Ishikawa (cell line): ENCODE measurements around the gene NUP210.

Source experiments
- CEBPB ChIP-seq: IDR thresholded peaks from 2 replicates; pipeline ENCODE4 v1.6.1; 2012
- CREB1 ChIP-seq: IDR thresholded peaks from 2 replicates; pipeline ENCODE4 v1.6.1; 2012; ENCODE audit warnings: low read depth
- EGR1 ChIP-seq: IDR thresholded peaks from 2 replicates; pipeline ENCODE4 v1.6.1; 2012
- EP300 ChIP-seq: IDR thresholded peaks from 2 replicates; pipeline ENCODE4 v1.6.1; 2012; ENCODE audit warnings: borderline replicate concordance
- FOXM1 ChIP-seq: IDR thresholded peaks from 2 replicates; pipeline ENCODE4 v1.6.1; 2012; ENCODE audit warnings: low read depth, borderline replicate concordance
- MAX ChIP-seq: IDR thresholded peaks from 2 replicates; pipeline ENCODE4 v1.6.1; 2012
- NFIC ChIP-seq: IDR thresholded peaks from 2 replicates; pipeline ENCODE4 v1.6.1; 2012
- RAD21 ChIP-seq: IDR thresholded peaks from 2 replicates; pipeline ENCODE4 v1.6.1; 2012; ENCODE audit warnings: low read depth
- TAF1 ChIP-seq: IDR thresholded peaks from 2 replicates; pipeline ENCODE4 v1.6.1; 2012; ENCODE audit warnings: low read depth, mild to moderate bottlenecking
- TCF12 ChIP-seq: IDR thresholded peaks from 2 replicates; pipeline ENCODE4 v1.6.1; 2012; ENCODE audit warnings: low read depth
- TEAD4 ChIP-seq: IDR thresholded peaks from 2 replicates; pipeline ENCODE4 v1.6.1; 2012
- YY1 ChIP-seq: IDR thresholded peaks from 2 replicates; pipeline ENCODE4 v1.6.1; 2012; ENCODE audit warnings: low read depth
- ZBTB7A ChIP-seq: IDR thresholded peaks from 2 replicates; pipeline ENCODE4 v1.6.1; 2012; ENCODE audit warnings: low read depth
- TF ChIP-seq, protein P1 (sequence below): IDR thresholded peaks from 2 replicates; pipeline ENCODE4 v1.6.1; 2012
- TF ChIP-seq, protein P2 (sequence below): IDR thresholded peaks from 2 replicates; pipeline ENCODE4 v1.6.1; 2012; ENCODE audit warnings: low read depth, mild to moderate bottlenecking

The NUP210 gene

GRCh38 chr3:13347390-13347950 is 72.7 kb downstream of the NUP210 start:
- TF ChIP-seq MAX (no peak), YY1 (no peak), TAF1 (no peak), FOXM1 (no peak), TEAD4 (no peak), EP300 (no peak)

- TF ChIP-seq, protein P1, sequence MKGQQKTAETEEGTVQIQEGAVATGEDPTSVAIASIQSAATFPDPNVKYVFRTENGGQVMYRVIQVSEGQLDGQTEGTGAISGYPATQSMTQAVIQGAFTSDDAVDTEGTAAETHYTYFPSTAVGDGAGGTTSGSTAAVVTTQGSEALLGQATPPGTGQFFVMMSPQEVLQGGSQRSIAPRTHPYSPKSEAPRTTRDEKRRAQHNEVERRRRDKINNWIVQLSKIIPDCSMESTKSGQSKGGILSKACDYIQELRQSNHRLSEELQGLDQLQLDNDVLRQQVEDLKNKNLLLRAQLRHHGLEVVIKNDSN: no peak
- TF ChIP-seq TAF1: no peak
- TF ChIP-seq YY1: no peak
- TF ChIP-seq ZBTB7A: no peak
- no peak for TF ChIP-seq FOXM1
- TF ChIP-seq RAD21: no peak
- TF ChIP-seq EP300: no peak
- no peak for TF ChIP-seq CEBPB
- no peak for TF ChIP-seq EGR1
- no peak for TF ChIP-seq TEAD4
- TF ChIP-seq MAX: no peak
- no peak for TF ChIP-seq CREB1
- TF ChIP-seq, protein P2, sequence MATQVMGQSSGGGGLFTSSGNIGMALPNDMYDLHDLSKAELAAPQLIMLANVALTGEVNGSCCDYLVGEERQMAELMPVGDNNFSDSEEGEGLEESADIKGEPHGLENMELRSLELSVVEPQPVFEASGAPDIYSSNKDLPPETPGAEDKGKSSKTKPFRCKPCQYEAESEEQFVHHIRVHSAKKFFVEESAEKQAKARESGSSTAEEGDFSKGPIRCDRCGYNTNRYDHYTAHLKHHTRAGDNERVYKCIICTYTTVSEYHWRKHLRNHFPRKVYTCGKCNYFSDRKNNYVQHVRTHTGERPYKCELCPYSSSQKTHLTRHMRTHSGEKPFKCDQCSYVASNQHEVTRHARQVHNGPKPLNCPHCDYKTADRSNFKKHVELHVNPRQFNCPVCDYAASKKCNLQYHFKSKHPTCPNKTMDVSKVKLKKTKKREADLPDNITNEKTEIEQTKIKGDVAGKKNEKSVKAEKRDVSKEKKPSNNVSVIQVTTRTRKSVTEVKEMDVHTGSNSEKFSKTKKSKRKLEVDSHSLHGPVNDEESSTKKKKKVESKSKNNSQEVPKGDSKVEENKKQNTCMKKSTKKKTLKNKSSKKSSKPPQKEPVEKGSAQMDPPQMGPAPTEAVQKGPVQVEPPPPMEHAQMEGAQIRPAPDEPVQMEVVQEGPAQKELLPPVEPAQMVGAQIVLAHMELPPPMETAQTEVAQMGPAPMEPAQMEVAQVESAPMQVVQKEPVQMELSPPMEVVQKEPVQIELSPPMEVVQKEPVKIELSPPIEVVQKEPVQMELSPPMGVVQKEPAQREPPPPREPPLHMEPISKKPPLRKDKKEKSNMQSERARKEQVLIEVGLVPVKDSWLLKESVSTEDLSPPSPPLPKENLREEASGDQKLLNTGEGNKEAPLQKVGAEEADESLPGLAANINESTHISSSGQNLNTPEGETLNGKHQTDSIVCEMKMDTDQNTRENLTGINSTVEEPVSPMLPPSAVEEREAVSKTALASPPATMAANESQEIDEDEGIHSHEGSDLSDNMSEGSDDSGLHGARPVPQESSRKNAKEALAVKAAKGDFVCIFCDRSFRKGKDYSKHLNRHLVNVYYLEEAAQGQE: no peak
- TF ChIP-seq TCF12: no peak
- TF ChIP-seq NFIC: no peak
Measured at GRCh38 chr3:13346481-13347389, 73.4 kb downstream of the NUP210 start.

GRCh38 chr3:13345772-13346171 is 74.3 kb downstream of the NUP210 start:
- TF ChIP-seq, protein P2: no peak
- TF ChIP-seq FOXM1 (no peak), YY1 (no peak), CEBPB (no peak), TEAD4 (no peak), MAX (no peak)

DNA sequence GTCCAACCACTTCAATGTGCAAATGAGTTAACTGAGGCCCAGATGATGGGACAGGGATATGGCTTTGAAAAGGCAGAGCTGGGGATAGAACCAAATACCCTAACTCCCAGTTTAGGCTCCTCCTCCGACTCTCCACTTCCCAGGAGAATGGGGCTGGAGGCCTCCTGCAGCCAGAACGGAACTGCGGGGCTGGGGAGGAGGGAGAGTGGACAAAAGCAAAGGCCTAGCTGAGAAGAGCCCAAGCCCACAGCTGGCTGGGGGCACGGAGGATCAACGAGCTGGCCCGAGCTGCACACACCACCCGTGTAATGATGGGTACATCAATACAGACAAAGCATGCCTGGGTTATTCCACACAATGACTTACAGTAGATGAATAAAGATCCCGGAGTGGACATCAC is 74.8 kb downstream of the NUP210 start:
- TF ChIP-seq EGR1 (no peak), TCF12 (no peak), CEBPB (no peak), CREB1 (no peak), ZBTB7A (no peak), FOXM1 (no peak), NFIC (no peak), YY1 (no peak), EP300 (no peak)
- TF ChIP-seq, protein P1: no peak
- TF ChIP-seq, protein P2: no peak
